ENCODE data around the gene PDCD7. TPM values are rescaled to one million over a fixed set of nuclear protein-coding genes. Genes with fewer than 3 reads are reported as not detected.

PDCD7 gene
- polyA plus RNA-seq, 2 of the 4 experiments (the other 2 are of a cell fraction): 19.0 to 23.7 TPM

GRCh38 chr15:65085207-65085753 lies 48.3 kb downstream of the PDCD7 start:
- no peak overlapping the region for H3K4me3 ChIP-seq
- ChIA-PET CTCF (interaction anchor here (2.3 to 32.9 kb wide), 6 partner anchors 10 to 52 kb away, joined by 11 to 1280 read pairs (median 49); partner anchors contain the start of genes KBTBD13, MTFMT, RASL12 and SLC51B), POLR2A (no interaction called here)
- H3K27ac ChIP-seq: no peak overlapping the region
- TF ChIP-seq FOXS1 (CRISPR knock-in tag; IDR thresholded peaks at IDR 0.05) (no peak), BHLHE40 (IDR thresholded peaks at IDR 0.05; ENCODE audit: low read depth, low read length) (no peak), ZSCAN20 (CRISPR knock-in tag; IDR thresholded peaks at IDR 0.05) (no peak), CHD4 (IDR thresholded peaks at IDR 0.05; ENCODE audit: borderline replicate concordance) (no peak), NR3C1 (IDR thresholded peaks at IDR 0.05) (no peak), HOXB13 (CRISPR knock-in tag; IDR thresholded peaks at IDR 0.05; ENCODE audit: low read depth) (no peak), ELK1 (IDR thresholded peaks at IDR 0.05; ENCODE audit: low read depth, low read length) (no peak), BCL3 (IDR thresholded peaks at IDR 0.05) (no peak), RAD21 (conservative IDR thresholded peaks at IDR 0.05 in 1 of 2, IDR thresholded peaks at IDR 0.05 in 1 of 2) (no peak), PHF8 (IDR thresholded peaks at IDR 0.05; ENCODE audit: borderline replicate concordance, low read depth) (no peak), RNF2 (IDR thresholded peaks at IDR 0.05; ENCODE audit: borderline replicate concordance, low read depth) (no peak), RFX5 (IDR thresholded peaks at IDR 0.05) (no peak), SMC3 (IDR thresholded peaks at IDR 0.05) (no peak)
- H3K4me2 ChIP-seq: no peak overlapping the region
- no peaks in the 10 kb centered on the region for H3K4me1 ChIP-seq
- DNase-seq (ENCODE audit: low read depth in 1 of 2, low spot score in 1 of 2) (no peak), FAIRE-seq (no peak), ATAC-seq (no peak)
- no peaks in the 10 kb centered on the region for H3K9me3 ChIP-seq
- 89% methylated on average over 8 of the region's 8 CpGs for WGBS (ENCODE audit: missing lambda C conversion rate)

GRCh38 chr15:65084500-65085206 lies 49.0 kb downstream of the PDCD7 start:
- DNase-seq (ENCODE audit: low read depth in 1 of 2, low spot score in 1 of 2) (no peak), FAIRE-seq (no peak), ATAC-seq (no peak)
- TF ChIP-seq ELK1 (IDR thresholded peaks at IDR 0.05; ENCODE audit: low read depth, low read length) (no peak), MYC (IDR thresholded peaks at IDR 0.05; ENCODE audit: borderline replicate concordance, low read length) (no peak), SREBF2 (IDR thresholded peaks at IDR 0.05) (no peak), HMGXB4 (CRISPR knock-in tag; IDR thresholded peaks at IDR 0.05; ENCODE audit: borderline replicate concordance) (no peak), MAFK (IDR thresholded peaks at IDR 0.05; ENCODE audit: partially characterized antibody) (no peak), CHD4 (IDR thresholded peaks at IDR 0.05; ENCODE audit: borderline replicate concordance) (no peak), JUNB (IDR thresholded peaks at IDR 0.05) (no peak), MAX (IDR thresholded peaks at IDR 0.05) (no peak), E2F6 (IDR thresholded peaks at IDR 0.05; ENCODE audit: borderline replicate concordance, low read depth) (no peak), ZNF302 (CRISPR knock-in tag; IDR thresholded peaks at IDR 0.05) (no peak), SMC3 (IDR thresholded peaks at IDR 0.05) (no peak), FOSL2 (IDR thresholded peaks at IDR 0.05) (no peak), FOSL2 (CRISPR knock-in tag; IDR thresholded peaks at IDR 0.05) (no peak), MAZ (IDR thresholded peaks at IDR 0.05; ENCODE audit: borderline replicate concordance, low read depth, low read length) (no peak), HDAC2 (IDR thresholded peaks at IDR 0.05) (no peak), POLR2AphosphoS2 (conservative IDR thresholded peaks at IDR 0.05; ENCODE audit: low read length) (no peak)
- Histone ChIP-seq H3K4me1 (no peaks in the 10 kb centered on the region), H3K27ac (no peak overlapping the region; a peak in 1 of 6 replicates), H3K4me2 (no peak overlapping the region), H3K4me3 (no peak overlapping the region), H3K9me3 (no peaks in the 10 kb centered on the region)
- 78% methylated on average over 7 of the region's 7 CpGs for WGBS (ENCODE audit: missing lambda C conversion rate)
- ChIA-PET CTCF (interaction anchor here (2.3 to 32.9 kb wide), 5 partner anchors 9 to 51 kb away, joined by 11 to 1280 read pairs (median 75); partner anchors contain the start of genes KBTBD13, MTFMT, RASL12 and SLC51B), POLR2A (no interaction called here)
